Endothelial cell of umbilical vein (primary cell): ENCODE results near the gene JAGN1. TPM values are rescaled to one million over a fixed set of nuclear protein-coding genes. Genes with fewer than 3 reads are reported as not detected.

Source experiments
- BruUV-seq: library from RNA; stranded (reverse); fragments of 400-500 nt; replicated peaks from 2 replicates; lab custom pipeline; 2021; lab: Mats Ljungman, UMichigan
- CTCF ChIA-PET: fragments of 300-600, 350-600 bp; sonication (Branson Sonifier 250); formaldehyde crosslinking; loops from one replicate; lab custom pipeline; 2021; ENCODE audit warnings: antibody characterized with exemption, inconsistent platforms; lab: Charles Lee
- POLR2A ChIA-PET: fragments of 300-600, 350-600 bp; sonication (Branson Sonifier 250); formaldehyde crosslinking; loops from one replicate; lab custom pipeline; 2021; ENCODE audit warnings: antibody characterized with exemption, inconsistent platforms; lab: Charles Lee
- DNase-seq: peaks from one replicate; pipeline ENCODE4 v3.0.0-alpha.2; 2011; ENCODE audit warnings: low read depth, low spot score
- FAIRE-seq: peaks from 2 replicates; lab custom pipeline; 2011; peaks lifted over from hg19 to GRCh38; lab: Jason Lieb, UNC
- H2AFZ ChIP-seq: 2 replicates; pipeline ENCODE4 v1.6.0; 2012; ENCODE audit warnings: low read depth, low read length, control low read depth, inconsistent platforms
- H3K27ac ChIP-seq: 2 replicates; pipeline ENCODE4 v1.5.1; 2011; ENCODE audit warnings: low read depth, mild to moderate bottlenecking, control low read depth, low read length, moderate library complexity; ENCODE audit not compliant: insufficient read depth
- H3K27me3 ChIP-seq, 2 experiments: 2 replicates each; pipeline versions ENCODE4 v1.6.0 to v1.6.1; 2011; ENCODE audit warnings: low read length in 2 of 2, mixed read lengths in 1 of 2; ENCODE audit not compliant: control insufficient read depth in 2 of 2, insufficient read depth in 2 of 2
- H3K36me3 ChIP-seq, 2 experiments: 2 replicates in 1 of 2; 3 replicates in 1 of 2; pipeline ENCODE4 v1.5.1; 2011; ENCODE audit warnings: low read length in 2 of 2, mild to moderate bottlenecking in 1 of 2, moderate library complexity in 1 of 2; ENCODE audit not compliant: control insufficient read depth in 2 of 2, insufficient read depth in 2 of 2; ENCODE audit errors: extremely low read depth in 1 of 2
- H3K4me1 ChIP-seq: 3 replicates; pipeline ENCODE4 v1.5.1; 2011; ENCODE audit warnings: mild to moderate bottlenecking, low read length; ENCODE audit not compliant: control insufficient read depth, insufficient read depth; ENCODE audit errors: extremely low read depth
- H3K4me2 ChIP-seq: 2 replicates; pipeline ENCODE4 v1.6.1; 2011; ENCODE audit warnings: low read length, control low read depth, mixed read lengths; ENCODE audit not compliant: insufficient read depth
- H3K4me3 ChIP-seq, 3 experiments: fragments of 200-600 bp in 1 of 3; sonication (generic), shearing (Covaris generic) in 1 of 3; replicated peaks in 1 of 3; 2 replicates each; pipeline ENCODE4 v1.5.1; 2011 to 2016; ENCODE audit warnings: control low read depth in 3 of 3, low read length in 3 of 3, mild to moderate bottlenecking in 2 of 3, inconsistent platforms in 1 of 3, low read depth in 1 of 3, moderate library complexity in 1 of 3; ENCODE audit not compliant: insufficient read depth in 1 of 3
- H3K79me2 ChIP-seq: 2 replicates; pipeline ENCODE4 v1.6.0; 2012; ENCODE audit warnings: low read length, inconsistent platforms; ENCODE audit not compliant: control insufficient read depth, insufficient read depth
- H3K9ac ChIP-seq: replicated peaks from 2 replicates; pipeline ENCODE3; 2011; ENCODE audit warnings: low read length, control low read depth; ENCODE audit not compliant: insufficient read depth; ENCODE audit errors: extremely low read depth
- H3K9me1 ChIP-seq: replicated peaks from 3 replicates; pipeline ENCODE4 v1.6.0; 2011; ENCODE audit warnings: mild to moderate bottlenecking, low read length; ENCODE audit not compliant: control insufficient read depth, insufficient read depth; ENCODE audit errors: extremely low read depth
- H3K9me3 ChIP-seq: replicated peaks from 2 replicates; pipeline ENCODE4 v1.5.1; 2012; ENCODE audit warnings: low read length, inconsistent platforms; ENCODE audit not compliant: control insufficient read depth, insufficient read depth
- H4K20me1 ChIP-seq: replicated peaks from 2 replicates; pipeline ENCODE3; 2011; ENCODE audit warnings: mild to moderate bottlenecking, low read length; ENCODE audit not compliant: control insufficient read depth, insufficient read depth; ENCODE audit errors: extremely low read depth
- CTCF ChIP-seq, 2 donors: IDR thresholded peaks; 1 replicate in 1 of 2; 2 replicates in 1 of 2; pipeline ENCODE4 v1.5.1; 2011; ENCODE audit warnings: low read length in 2 of 2, mild to moderate bottlenecking in 2 of 2, moderate library complexity in 2 of 2, control low read depth in 1 of 2, inconsistent platforms in 1 of 2, low read depth in 1 of 2; ENCODE audit not compliant: insufficient read depth in 1 of 2; ENCODE audit errors: extremely low read depth in 1 of 2
- GATA2 ChIP-seq: IDR thresholded peaks from 2 replicates; pipeline ENCODE4 v1.7.0; 2011; ENCODE audit warnings: low read depth, mild to moderate bottlenecking, moderate library complexity, mixed read lengths, low read length; ENCODE audit not compliant: insufficient read length, insufficient read depth
- JUN ChIP-seq: IDR thresholded peaks from 2 replicates; pipeline ENCODE4 v1.6.1; 2011; ENCODE audit warnings: borderline replicate concordance, low read depth; ENCODE audit not compliant: insufficient read length, insufficient read depth
- MYC ChIP-seq: IDR thresholded peaks from one replicate; pipeline ENCODE4 v1.6.1; 2011; ENCODE audit warnings: mild to moderate bottlenecking, low read depth, low read length
- POLR2A ChIP-seq: IDR thresholded peaks from 2 replicates; pipeline ENCODE4 v1.6.1; 2012; ENCODE audit warnings: low read depth, mild to moderate bottlenecking, control low read depth, low read length
- POLR2AphosphoS5 ChIP-seq: IDR thresholded peaks from 2 replicates; pipeline ENCODE4 v1.6.1; 2012; ENCODE audit warnings: low read depth, mild to moderate bottlenecking, control low read depth, low read length, moderate library complexity; ENCODE audit not compliant: insufficient read depth
- dilution Hi-C: fragments of 300-500 bp; cut with MboI; formaldehyde crosslinking; loops from one replicate; pipeline ENCODE4 v1.15.0; 2019; ENCODE audit warnings: low sequenced_read_pairs; ENCODE audit not compliant: extremely low pct_ligation_motif_present
- intact Hi-C: fragments of 100-400 bp; cut with micrococcal nuclease; formaldehyde crosslinking; loops from one replicate; pipeline ENCODE4 v1.10.0; 2022
- polyA plus RNA-seq, 4 experiments: library from polyadenylated mRNA; depleted of rRNA in 3 of 4; stranded (reverse) in 3 of 4; unstranded in 1 of 4; fragments of >200 nt; gene quantifications; 2 replicates each; pipeline versions ENCODE4 v1.2.1 to v1.2.3, GENCODE V29; 2011 to 2012; ENCODE audit warnings: missing spikeins in 1 of 4
- total RNA-seq: library from RNA; stranded (reverse); gene quantifications from 2 replicates; pipeline ENCODE4 v1.2.3, GENCODE V29; 2021

The JAGN1 gene
- total and polyA plus RNA-seq, 2 donors (not counting 3 experiments of a cell fraction or from before 2014, with no cell fraction given): 29.6 to 46.5 TPM

- DNase-seq (no peak), FAIRE-seq (no peak)
- Histone ChIP-seq H3K27me3 (no peaks in the 10 kb centered on the region), H3K9me3 (no peaks in the 10 kb centered on the region), H3K9ac (peak overlapping the region; percentile 1), H3K27ac (no peak overlapping the region), H3K4me2 (no peak overlapping the region), H3K4me3 (no peak overlapping the region), H3K9me1 (no peaks in the 10 kb centered on the region), H3K4me1 (peaks cover 7% of the 10 kb centered on the region), H3K36me3 (no peaks in the 10 kb centered on the region), H4K20me1 (no peaks in the 10 kb centered on the region), H3K79me2 (no peaks in the 10 kb centered on the region), H2AFZ (peak overlapping the region; percentile 84)
- CTCF ChIA-PET: interaction anchor here (0.7 to 2.3 kb wide), 8 partner anchors 10 to 147 kb away, joined by 3 to 14 read pairs (median 4); partner anchors contain the start of genes CRELD1, IL17RE and RPUSD3
- intact Hi-C loops: no loop called here
- no peak for TF ChIP-seq POLR2AphosphoS5
- TF ChIP-seq JUN: no peak
- no peak for TF ChIP-seq CTCF (IDR thresholded peaks at IDR 0.05; ENCODE audit: extremely low read depth in 1 of 2, insufficient read depth in 1 of 2, low read depth in 1 of 2, low read length in 2 of 2)
- TF ChIP-seq GATA2: no peak
- no peak for TF ChIP-seq MYC
- no peak for TF ChIP-seq POLR2A
- dilution Hi-C loops: no loop called here
- BruUV-seq: no TSS peak
- POLR2A ChIA-PET: interaction anchor here (0.6 to 1.2 kb wide), 3 partner anchors 10 to 49 kb away, joined by 3 to 10 read pairs (median 6); partner anchors contain the start of gene CRELD1
Observed at GRCh38 chr3:9883706-9884554, 6.5 kb upstream of the JAGN1 start.
